Measurements from ENCODE around the gene LIMS2.

- TF ChIP-seq CTCF (IDR thresholded peaks at IDR 0.05) (no peak), POLR2A (IDR thresholded peaks at IDR 0.05) (no peak)
Measured at GRCh38 chr2:127671557-127672302, 3.6 kb downstream of the LIMS2 start.

Data from transverse colon (tissue), 3 donors.